HG03521 (cell line): ENCODE results near the gene JADE3.

Experiments
- ATAC-seq: cut with Tn5 transposase; IDR thresholded peaks from one replicate; pipeline ENCODE4 v1.9.1; 2021; ENCODE audit warnings: mild to moderate bottlenecking, moderate library complexity; ENCODE audit not compliant: unreplicated experiment

JADE3 gene

GRCh38 chrX:46912098-46912602 is at the start of gene JADE3:
Gene JADE3, plus strand, starts transcription at chrX:46912421. Its CDS starts 72,474 bp downstream, at chrX:46984895.
- peak; percentile 39 for ATAC-seq

GRCh38 chrX:46863072-46863471 is 49.1 kb upstream of the JADE3 start:
- no peak for ATAC-seq

DNA sequence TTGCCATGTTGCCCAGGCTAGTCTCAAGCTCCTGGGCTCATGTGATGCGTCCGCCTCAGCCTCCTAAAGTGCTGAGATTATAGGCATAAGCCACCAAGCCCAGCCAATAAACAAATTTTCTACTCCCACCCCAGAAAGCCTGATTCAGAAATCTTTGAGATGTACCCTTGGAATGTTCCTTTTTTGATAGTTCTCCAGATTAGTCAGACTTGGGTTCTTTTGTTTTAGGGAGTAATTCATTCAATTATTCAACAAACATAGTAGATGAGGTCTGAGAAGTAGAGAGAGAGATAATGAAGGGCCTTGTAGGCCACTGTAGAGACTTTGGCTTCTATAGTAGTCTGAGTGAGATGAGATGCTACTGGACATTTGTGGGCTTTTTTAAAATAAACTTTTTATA is 47.6 kb upstream of the JADE3 start:
- ATAC-seq = no peak

GRCh38 chrX:46865281-46865680 is 46.9 kb upstream of the JADE3 start:
- ATAC-seq = no peak

GRCh38 chrX:46866726-46867125 is 45.5 kb upstream of the JADE3 start:
- ATAC-seq = no peak

DNA sequence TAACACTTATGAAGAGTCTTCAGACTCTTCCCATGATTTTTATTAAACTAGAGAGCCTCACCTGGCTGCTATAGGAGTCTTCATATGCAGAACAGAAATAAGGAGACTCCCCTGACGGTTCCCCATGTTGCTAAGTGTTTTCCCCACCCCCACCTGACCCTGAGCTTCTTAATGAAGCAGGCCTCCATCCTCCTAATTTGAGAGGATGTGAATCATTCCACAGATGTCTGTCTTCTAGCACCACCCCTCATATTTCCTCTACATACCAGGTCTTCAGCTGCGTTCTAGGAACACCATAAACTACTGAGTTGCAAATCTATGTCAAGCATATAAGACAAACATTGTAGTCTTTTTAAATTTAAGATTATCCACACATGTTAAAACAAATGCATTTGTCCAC is 38.5 kb upstream of the JADE3 start:
- no peak for ATAC-seq

DNA sequence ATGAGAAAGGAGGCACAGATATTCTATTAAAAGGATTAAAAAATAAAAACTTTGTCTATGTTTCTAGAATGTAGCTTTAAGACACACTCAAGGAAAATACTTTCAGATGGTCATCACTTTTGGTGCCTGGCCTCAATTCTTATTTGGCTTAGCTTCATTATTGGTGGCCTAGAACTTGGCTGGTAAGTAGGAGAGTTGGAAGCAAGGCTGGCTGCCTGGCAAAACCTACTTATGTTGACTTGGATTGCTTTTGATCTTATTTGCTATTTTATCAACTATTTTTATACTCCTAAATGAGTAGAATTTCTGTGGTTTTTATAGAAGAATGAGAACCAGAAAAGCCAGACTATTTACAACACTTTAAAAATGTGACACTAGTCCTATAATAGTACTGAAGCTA is 35.3 kb upstream of the JADE3 start:
- ATAC-seq = no peak

GRCh38 chrX:46882266-46882665 is 30.0 kb upstream of the JADE3 start:
- no peak for ATAC-seq

DNA sequence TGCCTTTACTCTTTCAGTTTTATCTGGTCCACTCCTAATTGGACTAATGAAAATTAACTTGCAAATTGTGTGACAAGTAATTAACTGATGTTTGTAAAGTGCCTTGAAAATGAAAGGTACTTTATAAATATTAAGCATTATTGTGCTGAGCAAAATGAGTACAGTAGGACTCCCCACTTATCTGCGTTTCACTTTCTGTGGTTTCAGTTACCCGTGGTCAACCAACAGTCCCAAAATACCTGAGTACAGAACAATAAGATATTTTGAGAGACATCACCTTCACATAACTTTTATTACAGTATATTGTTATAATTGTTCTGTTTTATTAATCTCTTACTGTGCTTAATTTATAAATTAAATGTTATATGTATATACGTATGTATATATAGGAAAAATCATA is 27.4 kb upstream of the JADE3 start:
- no peak for ATAC-seq

DNA sequence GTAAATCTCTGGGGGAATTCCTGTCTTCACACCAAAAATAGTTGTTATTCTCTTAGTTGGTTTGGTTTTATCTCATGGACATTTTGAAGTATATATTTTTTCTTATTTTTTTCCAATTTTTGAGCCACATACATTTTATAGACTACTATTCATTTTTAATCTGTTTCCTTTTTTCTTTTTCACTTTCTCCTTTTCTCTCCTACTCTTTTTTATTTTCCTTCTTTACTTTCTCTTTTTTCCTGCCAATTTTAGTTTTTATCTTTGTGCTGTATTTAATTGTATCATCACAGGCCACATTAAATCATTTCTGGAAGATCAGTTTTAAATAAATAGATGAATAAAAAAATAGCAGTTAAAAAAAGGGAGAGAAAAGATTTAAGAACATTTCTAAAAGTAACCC is 14.0 kb upstream of the JADE3 start:
- ATAC-seq = no peak

- ATAC-seq = peak; percentile 66
Observed at GRCh38 chrX:46903458-46904242, 8.6 kb upstream of the JADE3 start.

DNA sequence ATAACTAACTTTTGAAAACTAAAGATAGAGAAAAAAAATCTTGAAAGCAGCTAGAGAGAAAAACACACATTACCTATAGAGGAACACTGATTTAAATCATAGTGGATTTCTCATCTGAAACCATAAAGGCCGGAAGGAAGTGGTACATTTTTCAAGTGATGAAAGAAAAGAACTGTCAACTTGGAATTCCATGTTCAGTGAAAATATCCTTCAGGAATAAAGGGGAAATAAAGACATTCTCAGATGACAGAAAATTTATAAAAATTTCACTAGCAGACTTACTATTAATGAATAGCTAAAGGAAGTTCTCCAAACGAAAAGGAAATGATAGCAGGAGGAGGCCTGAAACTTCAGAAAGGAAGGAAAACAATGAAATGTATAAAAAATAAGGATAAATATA is 7.6 kb upstream of the JADE3 start:
- ATAC-seq = no peak

DNA sequence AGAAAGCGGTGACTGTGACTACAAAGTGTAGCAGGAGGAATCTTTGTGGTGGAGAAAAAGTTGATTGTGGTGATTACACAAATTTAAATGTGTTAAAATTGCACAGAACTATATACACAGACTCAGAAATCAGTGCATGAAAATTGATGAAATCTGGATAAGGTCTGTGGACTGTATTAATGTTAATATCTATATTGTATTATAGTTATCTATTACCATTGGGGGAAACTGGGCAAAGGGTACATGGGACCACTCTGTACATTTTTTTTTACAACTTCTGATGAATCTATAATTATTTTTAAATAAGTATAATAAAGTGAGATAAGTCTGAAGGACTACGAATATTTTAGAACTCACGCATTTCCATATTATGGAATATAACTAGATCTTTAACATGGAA is 1.8 kb upstream of the JADE3 start:
- ATAC-seq = no peak

DNA sequence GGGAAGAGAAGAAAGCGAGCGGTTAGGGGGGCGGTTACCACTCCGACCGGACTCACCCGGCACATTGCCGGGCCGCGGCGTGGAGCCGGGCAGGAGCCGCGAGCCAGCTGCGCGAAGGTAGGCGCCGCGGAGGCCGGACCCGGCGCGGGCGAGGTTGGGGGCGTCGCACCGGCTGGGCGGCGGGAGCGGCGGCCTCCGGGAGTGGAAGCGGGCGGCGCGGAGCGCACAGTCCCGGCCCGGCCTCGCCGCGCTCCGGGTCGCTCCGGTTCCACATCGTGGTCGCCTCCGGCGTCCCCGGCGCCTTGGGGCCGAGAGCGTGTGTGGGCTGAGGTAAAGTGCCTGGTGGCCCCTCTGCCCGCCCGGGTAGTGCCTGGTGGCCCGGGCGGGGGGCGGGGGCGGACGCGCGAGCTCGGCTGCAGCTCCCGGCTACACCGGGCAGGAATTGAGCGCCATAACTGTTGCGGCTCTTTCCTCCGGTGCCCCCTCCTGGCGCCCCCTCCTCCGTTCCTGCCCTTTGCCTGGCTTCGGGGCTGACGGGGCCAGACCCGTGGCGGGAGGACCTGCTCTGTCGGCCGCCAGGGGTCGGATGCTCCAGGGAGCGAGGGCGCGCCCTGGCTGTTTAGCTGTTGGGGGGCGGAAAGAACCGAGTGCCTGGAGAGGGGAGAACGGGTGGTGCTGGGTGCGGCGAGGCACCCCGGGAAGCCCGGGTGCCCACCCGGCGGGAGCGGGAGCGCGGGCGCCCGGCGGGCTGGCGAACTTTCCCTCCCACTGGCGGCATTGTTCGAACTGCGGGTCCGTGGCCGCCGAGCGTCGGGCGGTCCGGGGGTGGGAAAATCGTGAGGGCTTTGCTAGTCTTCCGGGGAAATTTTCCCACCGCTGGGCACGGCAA is 626 bp downstream of the JADE3 start:
- peak; percentile 64 for ATAC-seq

GRCh38 chrX:46913667-46914066 is 1.4 kb downstream of the JADE3 start:
- no peak for ATAC-seq

GRCh38 chrX:46916273-46916672 is 4.1 kb downstream of the JADE3 start:
- ATAC-seq = no peak

DNA sequence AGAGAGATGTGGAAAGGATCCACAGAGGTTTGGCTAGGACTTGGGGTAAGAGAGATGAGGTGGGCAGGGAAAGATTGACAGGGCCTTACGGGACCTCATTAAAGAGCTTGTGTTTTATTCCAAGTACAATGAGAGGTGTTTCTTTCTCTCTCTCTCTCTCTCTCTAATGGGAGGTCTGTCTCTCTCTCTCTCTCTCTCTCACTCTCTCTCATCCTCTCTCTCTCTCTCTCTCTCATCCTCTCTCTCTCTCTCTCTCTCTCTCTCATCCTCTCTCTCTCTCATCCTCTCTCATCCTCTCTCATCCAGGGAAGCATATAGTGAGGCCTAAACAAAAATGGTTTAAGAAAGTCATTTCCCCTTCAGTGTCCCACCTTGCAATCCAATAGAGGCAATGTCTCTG is 5.4 kb downstream of the JADE3 start:
- no peak for ATAC-seq

GRCh38 chrX:46918434-46918833 is 6.2 kb downstream of the JADE3 start:
- no peak for ATAC-seq

DNA sequence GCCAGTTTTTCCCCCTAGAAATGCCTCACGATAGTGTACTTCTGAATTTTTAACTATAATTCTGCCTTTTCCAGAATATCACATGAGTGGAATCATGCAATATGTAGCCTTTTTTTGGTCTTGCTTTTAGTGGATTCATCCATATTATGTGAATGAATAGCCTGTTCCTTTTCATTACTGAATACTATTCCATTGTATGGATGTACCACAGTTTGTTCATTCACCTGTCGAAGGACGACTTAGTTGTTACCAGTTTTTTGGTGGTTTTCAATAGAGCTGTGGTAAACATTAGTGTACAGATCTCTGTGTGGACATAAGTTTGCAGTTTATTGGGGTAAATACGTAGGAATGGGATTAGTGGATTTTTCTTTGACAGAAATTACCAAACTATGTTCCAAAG is 8.0 kb downstream of the JADE3 start:
- no peak for ATAC-seq

DNA sequence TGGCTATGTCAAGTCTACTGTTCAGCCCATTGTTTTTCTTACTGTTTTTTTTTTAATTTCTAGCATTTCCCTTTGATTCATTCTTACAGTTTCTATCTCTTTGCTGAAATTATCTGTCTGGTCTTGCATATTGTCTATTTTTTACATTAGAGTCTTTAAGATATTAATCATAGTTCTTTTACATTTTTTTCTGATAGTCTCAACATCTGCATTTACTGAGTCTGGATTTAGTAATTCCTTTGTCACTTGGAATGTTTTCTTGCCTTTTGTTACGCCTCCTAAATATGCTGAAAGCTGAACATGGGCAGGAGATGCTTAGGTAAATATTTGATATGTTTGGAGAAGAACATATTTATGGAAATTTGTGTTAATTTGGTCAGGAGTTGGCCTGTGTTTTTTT is 10.4 kb downstream of the JADE3 start:
- no peak for ATAC-seq

GRCh38 chrX:46927718-46928117 is 15.5 kb downstream of the JADE3 start:
- no peak for ATAC-seq
